HepG2 (cell line): Measurements from ENCODE around the gene NDST1. TPM values are rescaled to one million over a fixed set of nuclear protein-coding genes. Genes with fewer than 3 reads are reported as not detected.

ENCODE experiments used
- BHLHE40 ChIP-seq: IDR thresholded peaks from 2 replicates; pipeline ENCODE4 v1.6.1; 2011; ENCODE audit warnings: low read length, improper control_type of control experiment
- FOXK1 ChIP-seq: sonication (generic); formaldehyde crosslinking; IDR thresholded peaks from 2 replicates; pipeline ENCODE4 v1.4.0; 2020; ENCODE audit warnings: low read depth, missing genetic modification reagents, borderline replicate concordance
- FUBP1 ChIP-seq: sonication (generic); formaldehyde crosslinking; IDR thresholded peaks from 2 replicates; pipeline ENCODE4 v1.5.1; 2020; ENCODE audit warnings: missing genetic modification reagents, mild to moderate bottlenecking, borderline replicate concordance
- GLMP ChIP-seq: sonication (generic); formaldehyde crosslinking; IDR thresholded peaks from 2 replicates; pipeline ENCODE4 v1.9.0; 2021; ENCODE audit warnings: missing genetic modification reagents, mild to moderate bottlenecking, borderline replicate concordance
- HMG20A ChIP-seq: IDR thresholded peaks from 2 replicates; pipeline ENCODE4 v1.6.1; 2016; ENCODE audit warnings: borderline replicate concordance
- HMG20B ChIP-seq: conservative IDR thresholded peaks from 2 replicates; pipeline ENCODE4 v1.6.1; 2016; ENCODE audit warnings: missing genetic modification reagents, missing compliant biosample characterization
- IKZF4 ChIP-seq: sonication (generic); formaldehyde crosslinking; IDR thresholded peaks from 2 replicates; pipeline ENCODE4 v1.5.1; 2020; ENCODE audit warnings: borderline replicate concordance, mild to moderate bottlenecking, low read depth, missing genetic modification reagents; ENCODE audit errors: not compliant biosample characterization
- ISL2 ChIP-seq: sonication (generic); formaldehyde crosslinking; IDR thresholded peaks from 2 replicates; pipeline ENCODE4 v1.5.0; 2020; ENCODE audit warnings: missing genetic modification reagents
- LRRFIP1 ChIP-seq: sonication (generic); formaldehyde crosslinking; conservative IDR thresholded peaks from 2 replicates; pipeline ENCODE4 v1.4.0; 2020; ENCODE audit warnings: missing genetic modification reagents
- MEIS1 ChIP-seq: sonication (generic); formaldehyde crosslinking; IDR thresholded peaks from 2 replicates; pipeline ENCODE4 v1.9.0; 2021; ENCODE audit warnings: mild to moderate bottlenecking, missing genetic modification reagents, moderate library complexity, borderline replicate concordance
- NFYC ChIP-seq: IDR thresholded peaks from 2 replicates; pipeline ENCODE4 v1.6.1; 2016; ENCODE audit warnings: missing genetic modification reagents, missing compliant biosample characterization
- RCOR2 ChIP-seq: IDR thresholded peaks from 2 replicates; pipeline ENCODE4 v1.6.1; 2016; ENCODE audit warnings: missing biosample characterization, missing genetic modification reagents
- RELA ChIP-seq: sonication (generic); formaldehyde crosslinking; IDR thresholded peaks from 2 replicates; pipeline ENCODE4 v1.4.0; 2020; ENCODE audit warnings: missing genetic modification reagents
- SIN3A ChIP-seq: IDR thresholded peaks from 2 replicates; pipeline ENCODE4 v1.6.1; 2011; ENCODE audit warnings: low read depth, mild to moderate bottlenecking, control low read depth, low read length, borderline replicate concordance
- ZKSCAN5 ChIP-seq: sonication (generic); formaldehyde crosslinking; IDR thresholded peaks from 2 replicates; pipeline ENCODE4 v1.5.1; 2020; ENCODE audit warnings: mild to moderate bottlenecking, missing genetic modification reagents
- ZKSCAN8 ChIP-seq: IDR thresholded peaks from 2 replicates; pipeline ENCODE4 v1.6.1; 2016; ENCODE audit warnings: borderline replicate concordance, missing genetic modification reagents, missing compliant biosample characterization
- ZNF10 ChIP-seq: sonication (generic); formaldehyde crosslinking; IDR thresholded peaks from 2 replicates; pipeline ENCODE4 v1.4.0; 2020; ENCODE audit warnings: mild to moderate bottlenecking, low read depth, missing genetic modification reagents, borderline replicate concordance
- ZNF234 ChIP-seq: sonication (generic); formaldehyde crosslinking; conservative IDR thresholded peaks from 2 replicates; pipeline ENCODE4 v1.5.1; 2020; ENCODE audit warnings: mild to moderate bottlenecking, missing genetic modification reagents
- ZNF572 ChIP-seq: sonication (generic); formaldehyde crosslinking; IDR thresholded peaks from 2 replicates; pipeline ENCODE4 v1.5.1; 2020; ENCODE audit warnings: mild to moderate bottlenecking, missing genetic modification reagents
- ZNF629 ChIP-seq: sonication (generic); formaldehyde crosslinking; conservative IDR thresholded peaks from 2 replicates; pipeline ENCODE4 v1.5.0; 2020; ENCODE audit warnings: missing genetic modification reagents
- ZNF761 ChIP-seq: sonication (generic); formaldehyde crosslinking; conservative IDR thresholded peaks from 2 replicates; pipeline ENCODE4 v1.4.0; 2020; ENCODE audit warnings: mild to moderate bottlenecking, missing genetic modification reagents
- ZNF83 ChIP-seq: sonication (generic); formaldehyde crosslinking; IDR thresholded peaks from 2 replicates; pipeline ENCODE4 v1.4.0; 2020; ENCODE audit warnings: missing genetic modification reagents, mild to moderate bottlenecking, borderline replicate concordance
- ZXDC ChIP-seq: sonication (generic); formaldehyde crosslinking; IDR thresholded peaks from 2 replicates; pipeline ENCODE4 v1.5.0; 2020; ENCODE audit warnings: mild to moderate bottlenecking, missing genetic modification reagents
- polyA plus RNA-seq, 8 experiments: library from polyadenylated mRNA; depleted of rRNA in 3 of 8; stranded (reverse) in 7 of 8; unstranded in 1 of 8; fragments of >200 nt; fragmentation: Illumina TruSeq in 4 of 8; extraction: Trizol in 4 of 8; gene quantifications; 2 replicates each; pipeline versions ENCODE4 v1.2.1 to v1.2.3, GENCODE V29; 2011 to 2016; ENCODE audit warnings: low read depth in 4 of 8, missing spikeins in 1 of 8, mixed read lengths in 1 of 8; ENCODE audit not compliant: insufficient read depth in 1 of 8
- total RNA-seq, 5 experiments: library from RNA; depleted of rRNA; stranded (reverse); fragments of >200 nt; fragmentation: Illumina TruSeq; extraction: Trizol; gene quantifications; 2 replicates each; pipeline ENCODE4 v1.2.3, GENCODE V29; 2016; ENCODE audit warnings: low read depth in 1 of 5

The NDST1 gene
- total and polyA plus RNA-seq, 2 of the 13 experiments (the other 11 are each of a cell fraction or from before 2014, with no cell fraction given) = 23.8 to 26.2 TPM

GRCh38 chr5:150542933-150543445 lies 35.1 kb downstream of the NDST1 start (continued):
- peak; percentile 100 for TF ChIP-seq RCOR2
- peak; percentile 76; the same call in 1 of the 2 replicates for TF ChIP-seq BHLHE40
- TF ChIP-seq FOXK1 = peak; percentile 99
- TF ChIP-seq ZKSCAN8 (CRISPR knock-in tag) = peak; percentile 77
- TF ChIP-seq IKZF4 (CRISPR knock-in tag) = no peak
- TF ChIP-seq SIN3A = peak; percentile 96
- TF ChIP-seq RELA = no peak
- TF ChIP-seq ZXDC (CRISPR knock-in tag) = no peak; the same call in 1 of the 2 replicates
- TF ChIP-seq ZNF572 (CRISPR knock-in tag) = no peak; the same call in 1 of the 2 replicates
- TF ChIP-seq MEIS1 (CRISPR knock-in tag) = peak; percentile 100
- TF ChIP-seq HMG20B (CRISPR knock-in tag) = peak; percentile 80
- no peak for TF ChIP-seq ZNF10 (CRISPR knock-in tag)
- peak; percentile 89 for TF ChIP-seq ZNF629
- TF ChIP-seq ZNF761 (CRISPR knock-in tag) = peak; percentile 89
- TF ChIP-seq FUBP1 (CRISPR knock-in tag) = peak; percentile 96; the same call in 1 of the 2 replicates
- no peak for TF ChIP-seq GLMP (CRISPR knock-in tag)
- no peak for TF ChIP-seq ZNF83 (CRISPR knock-in tag)
- peak; percentile 14; the same call in 1 of the 2 replicates for TF ChIP-seq NFYC
- TF ChIP-seq HMG20A (CRISPR knock-in tag) = peak; percentile 99
- no peak for TF ChIP-seq LRRFIP1 (CRISPR knock-in tag)
- TF ChIP-seq ZKSCAN5 (CRISPR knock-in tag) = no peak
- TF ChIP-seq ISL2 = peak; percentile 96
- TF ChIP-seq ZNF234 (CRISPR knock-in tag) = peak; percentile 46; the same call in 1 of the 2 replicates
